ENCODE data around the gene CENPP. TPM values are rescaled to one million over a fixed set of nuclear protein-coding genes. Genes with fewer than 3 reads are reported as not detected.
"Not testable (repeated sequence)": the region's sequence is repeated elsewhere in the genome, so short reads cannot be mapped to it uniquely, and the experiment has no call there.

Gene CENPP
- total RNA-seq, 1 donor from 2014 or later = 1.2 TPM

- no peak for DNase-seq (ENCODE audit: low read depth)
Measured at GRCh38 chr9:92380603-92381002, 54.9 kb downstream of the CENPP start.

- no peak for DNase-seq (ENCODE audit: low read depth)
Measured at GRCh38 chr9:92381775-92382174, 56.0 kb downstream of the CENPP start.

- no peak for DNase-seq (ENCODE audit: low read depth)
Measured at GRCh38 chr9:92384375-92384774, 58.6 kb downstream of the CENPP start.

DNA sequence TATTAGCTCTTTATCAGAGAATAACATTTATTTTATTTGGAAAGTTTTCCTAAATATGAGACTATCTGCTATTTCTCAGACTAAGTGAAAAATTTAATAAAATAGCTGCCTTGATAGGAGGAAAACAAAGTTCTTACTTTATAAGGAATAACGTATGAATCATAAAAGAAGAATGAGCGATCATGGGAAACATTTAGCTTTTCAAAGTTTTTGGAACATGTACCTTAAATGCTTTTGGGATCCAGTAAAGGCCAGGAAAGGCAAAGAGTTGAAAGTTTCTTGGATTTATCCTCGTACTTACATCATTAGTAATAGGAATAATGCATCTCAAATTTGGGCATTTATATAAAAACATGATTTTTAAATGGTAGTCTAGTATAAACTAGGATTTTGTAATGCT, 59.2 kb downstream of the CENPP start:
- DNase-seq (ENCODE audit: low read depth) = no peak

DNA sequence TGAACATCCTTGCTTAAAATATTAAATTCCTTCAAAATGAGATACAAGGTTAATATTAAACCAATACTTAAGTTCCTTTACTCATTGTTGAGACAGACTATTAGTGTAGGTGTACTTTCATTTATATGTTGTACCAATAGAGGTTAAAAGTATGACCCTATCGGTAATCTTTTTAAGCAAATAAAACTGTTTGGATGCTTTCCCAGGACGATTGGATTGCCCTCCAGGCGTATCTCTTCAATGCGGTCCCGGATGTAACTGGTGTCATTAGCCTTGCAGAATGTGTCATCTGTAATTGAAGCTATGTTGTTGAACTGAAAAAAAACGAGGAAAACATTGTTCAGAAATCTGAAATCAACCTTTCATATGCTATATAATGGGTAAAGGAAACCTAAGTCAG, 59.7 kb downstream of the CENPP start:
- no peak for DNase-seq (ENCODE audit: low read depth)

DNA sequence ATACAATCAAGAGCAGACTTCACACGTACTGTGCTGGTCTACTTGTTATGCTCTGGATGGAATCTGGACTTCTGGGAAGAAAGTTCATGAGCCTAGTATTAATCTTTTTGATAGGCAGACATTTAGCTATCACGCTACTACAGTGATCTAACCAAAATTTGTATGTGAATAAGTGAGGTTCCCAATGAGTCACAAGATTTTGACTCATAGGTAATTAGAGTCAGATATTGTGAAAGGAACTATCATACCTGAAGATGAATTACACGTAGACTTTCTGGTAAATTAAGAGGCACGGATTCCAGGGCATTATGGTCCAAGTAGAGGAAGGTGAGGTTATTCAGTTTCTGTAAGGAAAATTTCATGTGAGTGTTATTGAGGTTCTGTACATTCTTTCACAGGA, 60.2 kb downstream of the CENPP start:
- DNase-seq (ENCODE audit: low read depth) = peak; percentile 18

GRCh38 chr9:92392690-92393089, 66.9 kb downstream of the CENPP start:
- no peak for DNase-seq (ENCODE audit: low read depth)

- DNase-seq (ENCODE audit: low read depth) = no peak
Measured at GRCh38 chr9:92393686-92394085, 67.9 kb downstream of the CENPP start.

DNA sequence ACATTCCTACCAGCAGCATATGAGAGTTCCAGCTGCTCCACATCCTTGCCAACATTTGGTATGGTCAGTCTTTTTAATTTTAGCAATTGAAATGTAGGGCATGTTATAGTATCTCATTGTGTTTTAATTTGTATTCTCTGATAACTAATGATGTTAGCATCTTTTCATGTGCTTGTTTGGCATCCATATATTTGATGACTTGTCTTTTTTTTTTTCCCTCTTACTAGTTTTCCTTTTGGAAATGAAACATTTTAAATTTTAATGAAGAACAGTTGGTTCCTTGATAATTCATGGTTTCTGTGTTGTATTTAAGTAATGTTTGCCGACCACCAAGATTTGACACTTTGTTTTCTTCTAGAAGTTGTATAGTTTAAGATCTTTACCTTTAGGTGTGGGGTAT, 69.9 kb downstream of the CENPP start:
- no peak for DNase-seq (ENCODE audit: low read depth)

DNA sequence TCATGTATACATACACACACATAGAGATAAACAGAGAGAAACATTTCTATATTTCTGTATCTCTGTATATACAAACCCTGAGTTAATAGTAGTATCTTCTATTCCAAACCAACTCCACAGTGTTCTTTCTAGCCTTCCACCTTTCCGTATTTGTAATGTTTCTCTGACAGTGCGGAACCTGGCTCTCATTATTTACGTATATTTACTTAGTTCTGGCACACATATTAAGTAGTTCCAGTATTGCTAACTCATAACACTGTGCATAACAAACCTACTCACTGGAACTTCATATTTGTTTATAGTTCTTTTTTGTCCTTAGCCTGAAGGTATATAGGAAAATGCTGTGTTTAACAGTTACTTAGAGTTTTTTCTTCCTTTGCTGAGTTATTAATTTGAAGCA, 72.1 kb downstream of the CENPP start:
- DNase-seq (ENCODE audit: low read depth) = no peak

DNA sequence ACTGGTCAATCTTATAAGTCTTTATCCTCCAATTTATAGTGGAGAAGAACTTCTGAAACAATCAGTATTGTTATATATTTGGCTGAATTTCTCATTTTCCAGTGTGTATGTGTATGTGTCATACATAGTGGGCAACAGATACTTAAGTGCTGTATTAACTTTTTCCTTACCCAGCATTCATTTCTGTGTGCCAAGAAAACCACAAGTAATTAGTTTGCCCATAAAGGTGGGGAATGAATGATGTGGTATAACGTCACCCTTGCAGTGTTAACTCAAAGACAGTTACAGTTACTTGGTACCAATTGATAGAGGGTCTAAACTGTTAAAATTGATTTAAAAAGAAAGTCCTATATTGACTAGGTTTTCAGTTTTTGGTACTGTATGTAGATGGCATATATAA, 76.6 kb downstream of the CENPP start:
- DNase-seq (ENCODE audit: low read depth) = peak; percentile 36

DNA sequence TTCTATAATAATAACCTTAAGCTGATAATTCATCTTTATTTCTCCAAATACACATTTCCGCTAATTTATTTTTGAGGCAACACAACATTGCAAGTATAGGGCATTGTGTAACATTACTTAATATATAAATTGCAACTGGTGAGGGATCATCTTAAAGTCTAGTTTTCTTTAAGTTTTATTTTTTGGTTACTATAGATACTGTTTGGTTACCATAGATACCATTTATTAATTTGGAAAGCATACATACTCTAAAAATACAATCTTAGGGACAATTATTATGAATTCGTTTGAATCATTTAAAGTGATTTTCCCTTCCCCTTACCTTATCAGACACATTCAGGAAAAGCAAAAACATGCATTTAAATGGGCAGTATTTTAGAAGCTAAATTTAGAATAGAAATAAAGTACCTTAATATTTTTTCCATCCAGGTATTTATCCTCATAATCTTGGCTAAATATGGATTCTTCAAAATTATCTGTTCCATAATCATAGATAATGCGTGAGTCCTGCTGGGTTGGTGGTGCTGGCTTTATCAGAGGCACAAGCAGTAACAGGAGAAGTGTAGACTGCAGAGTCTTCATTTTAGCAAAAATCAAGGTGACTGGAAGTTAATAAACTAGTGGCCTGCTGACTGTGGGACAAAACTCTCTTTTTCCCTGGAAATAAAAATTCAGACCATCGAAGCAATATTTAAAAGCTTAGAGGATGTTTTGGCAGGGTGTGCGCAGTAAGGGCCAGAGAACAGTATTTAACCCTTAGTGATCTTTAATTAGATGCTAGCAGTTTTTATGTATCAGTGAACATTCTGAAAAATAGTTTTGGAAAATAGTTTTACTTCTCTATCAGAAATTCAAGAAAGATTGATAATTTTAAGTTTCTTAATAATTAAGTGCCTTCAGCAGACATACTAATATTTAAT, 77.3 kb downstream of the CENPP start:
- DNase-seq (ENCODE audit: low read depth) = no peak

DNA sequence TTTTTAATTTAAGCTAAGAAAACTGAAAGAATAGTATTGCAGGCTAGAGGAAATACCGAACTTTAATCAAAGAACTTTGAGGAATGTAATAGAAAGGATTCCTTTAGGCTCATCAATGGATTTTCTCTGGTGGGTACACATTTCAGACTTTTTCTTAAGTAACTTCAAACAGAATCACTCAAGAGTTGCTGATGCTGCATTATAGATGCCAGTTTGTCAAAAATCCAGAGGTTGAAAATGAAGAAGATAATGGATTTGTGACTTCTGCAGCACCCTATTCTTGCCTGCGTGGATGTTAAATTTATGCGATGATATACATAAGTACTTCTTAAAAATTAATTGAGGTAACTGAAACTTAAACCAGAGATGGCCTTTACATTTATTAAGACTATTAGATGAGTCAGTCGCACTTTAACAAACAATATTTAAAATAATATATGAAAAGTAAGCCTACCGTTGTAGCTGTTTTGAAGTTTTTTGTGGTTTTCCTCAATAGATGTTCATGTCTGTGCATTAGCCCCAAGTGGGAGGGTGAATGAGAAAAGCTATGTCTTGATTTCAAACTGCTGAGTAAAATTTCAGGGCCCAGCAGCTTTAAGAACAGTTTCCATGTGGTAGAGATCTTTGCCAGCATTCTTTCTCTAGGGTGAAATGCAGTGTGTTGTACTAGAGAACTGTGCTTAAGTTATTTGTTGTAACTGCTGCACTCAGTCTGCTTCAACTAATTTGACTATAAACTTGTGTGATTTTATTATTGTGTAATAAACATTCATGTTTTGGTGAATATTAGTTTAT, 78.5 kb downstream of the CENPP start, which contains the start of gene OGN:
Gene OGN, minus strand, starts transcription at position 537 of the 795 bp plus-strand sequence. CDS start 1,171 bp downstream, outside the sequence.
- no peak for DNase-seq (ENCODE audit: low read depth)

DNA sequence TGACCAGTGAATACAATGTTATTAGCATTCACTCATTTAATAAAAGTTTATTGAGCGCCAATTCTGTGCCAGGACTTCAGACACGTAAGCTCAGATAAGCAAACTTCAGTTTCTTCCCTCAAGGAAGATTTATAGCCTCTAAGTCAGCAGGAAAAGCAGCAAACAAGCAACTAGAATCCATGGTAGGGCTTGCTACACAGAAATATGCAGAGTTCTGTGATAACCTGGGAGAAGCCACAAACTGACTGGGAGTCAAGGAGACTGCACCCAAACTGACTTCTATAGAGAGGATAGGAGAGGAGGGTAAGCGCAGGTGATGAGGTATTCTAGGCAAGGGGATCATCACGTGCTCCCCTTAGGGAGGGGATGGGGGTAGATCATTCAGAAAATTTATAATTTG, 80.1 kb downstream of the CENPP start:
- DNase-seq (ENCODE audit: low read depth) = no peak

GRCh38 chr9:92406477-92406876, 80.7 kb downstream of the CENPP start:
- no peak for DNase-seq (ENCODE audit: low read depth)

DNA sequence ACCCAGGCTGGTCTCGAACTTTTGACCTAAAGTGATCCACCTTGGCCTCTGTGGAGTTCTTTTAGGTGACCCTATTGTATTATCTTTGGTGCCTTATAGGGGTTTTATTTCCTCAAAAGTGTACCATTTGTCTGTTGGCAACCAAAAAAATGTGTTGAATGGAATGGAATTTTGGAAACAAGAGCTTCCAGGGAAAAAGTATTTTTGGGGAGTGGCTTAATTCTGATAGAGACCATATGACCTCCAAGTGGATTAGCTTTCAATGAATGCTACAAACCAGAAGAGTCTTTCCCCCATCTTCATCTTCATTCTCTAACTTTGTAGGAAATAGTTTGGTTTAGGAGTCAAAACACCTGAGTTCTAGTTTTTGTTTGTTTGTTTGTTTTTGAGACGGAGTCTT, 82.1 kb downstream of the CENPP start:
- DNase-seq (ENCODE audit: low read depth) = no peak

- DNase-seq (ENCODE audit: low read depth) = no peak
Measured at GRCh38 chr9:92408747-92409478, 83.2 kb downstream of the CENPP start.

DNA sequence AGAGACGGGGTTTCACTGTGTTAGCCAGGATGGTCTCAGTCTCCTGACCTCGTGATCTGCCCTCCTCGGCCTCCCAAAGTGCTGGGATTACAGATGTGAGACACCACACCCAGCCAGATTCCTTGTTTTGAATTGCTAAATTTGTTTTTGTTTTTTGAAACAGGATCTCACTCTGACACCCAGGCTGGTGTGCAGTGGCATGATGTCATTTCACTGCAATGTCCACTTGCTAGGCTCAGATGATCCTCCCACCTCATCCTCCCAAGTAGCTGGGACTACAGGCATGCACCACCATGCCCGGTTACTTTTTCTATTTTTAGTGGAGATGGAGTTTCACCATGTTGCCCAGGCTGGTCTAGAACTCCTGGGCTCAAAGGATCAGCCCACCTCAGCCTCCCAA, 85.4 kb downstream of the CENPP start:
- not testable (repeated sequence) for DNase-seq (ENCODE audit: low read depth)

DNA sequence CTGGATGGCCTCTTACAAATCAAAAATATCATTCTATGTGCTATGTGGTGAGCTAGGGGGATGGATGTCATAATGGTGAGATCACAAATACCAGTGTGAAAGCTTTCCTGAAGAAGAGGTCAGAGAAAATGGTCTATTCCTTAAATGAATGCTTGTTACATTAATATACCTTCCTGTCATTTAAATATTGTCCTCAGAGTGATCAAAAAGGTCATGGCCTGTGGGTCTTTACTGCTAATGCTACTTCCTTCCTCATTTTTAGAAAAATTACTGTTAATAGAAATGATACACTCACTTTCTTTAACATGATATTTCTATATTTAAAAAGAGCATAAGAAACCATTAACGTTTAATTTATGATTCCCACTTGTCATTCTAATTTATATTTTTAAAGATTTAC, 88.8 kb downstream of the CENPP start:
- no peak for DNase-seq (ENCODE audit: low read depth)

DNA sequence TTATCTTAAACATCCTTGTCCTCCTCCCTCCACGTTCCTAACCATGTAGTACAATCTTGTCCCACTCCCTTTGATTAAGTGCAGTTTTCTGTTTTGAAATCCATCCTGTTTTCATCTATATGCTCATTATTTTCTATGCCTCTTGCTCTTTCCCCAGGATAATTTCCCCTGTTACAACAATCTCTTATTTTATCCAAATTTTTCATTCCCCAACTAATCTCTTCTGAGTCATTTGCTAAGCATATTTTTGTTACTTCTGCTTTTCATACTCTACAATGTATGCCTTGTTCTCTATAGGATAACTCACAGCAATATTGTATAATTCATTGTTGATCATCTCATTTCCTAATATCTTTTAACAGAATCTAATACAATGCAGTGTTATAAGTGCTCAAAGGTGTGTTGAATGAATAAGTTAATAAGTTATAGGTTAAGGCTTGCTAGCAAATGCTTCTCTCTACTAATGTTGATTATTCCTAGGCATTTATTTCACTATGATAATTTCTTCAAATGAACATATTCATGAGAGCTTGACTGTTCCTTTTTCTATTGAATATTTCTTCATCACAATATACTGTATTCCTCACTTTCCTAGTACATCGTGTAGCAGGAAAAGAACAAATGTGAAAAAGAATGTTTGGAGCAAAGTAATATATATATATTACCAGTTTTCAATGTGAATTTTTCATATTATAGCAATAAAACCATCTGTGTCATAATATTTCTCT, 97.0 kb downstream of the CENPP start:
- no peak for DNase-seq (ENCODE audit: low read depth)

- no peak for DNase-seq (ENCODE audit: low read depth)
Measured at GRCh38 chr9:92423612-92424011, 97.9 kb downstream of the CENPP start.
